Esophagus (tissue), 2 donors: ENCODE measurements around the gene TBL1X. TPM values are rescaled to one million over a fixed set of nuclear protein-coding genes. Genes with fewer than 3 reads are reported as not detected.

Experiments
- H3K27ac ChIP-seq, 2 donors: one replicate each; pipeline ENCODE4 v1.5.1; 2013; ENCODE audit warnings: low read depth in 2 of 2, mild to moderate bottlenecking in 2 of 2, inconsistent platforms in 1 of 2, low read length in 1 of 2, moderate library complexity in 1 of 2
- H3K27me3 ChIP-seq, 2 donors: one replicate each; pipeline ENCODE4 v1.6.1; 2013; ENCODE audit warnings: low read length in 2 of 2, control low read depth in 1 of 2, mild to moderate bottlenecking in 1 of 2; ENCODE audit not compliant: insufficient read depth in 2 of 2, control insufficient read depth in 1 of 2
- H3K36me3 ChIP-seq, 2 donors: one replicate each; pipeline ENCODE4 v1.6.1; 2013; ENCODE audit warnings: low read length in 1 of 2; ENCODE audit not compliant: control insufficient read depth in 2 of 2, insufficient read depth in 2 of 2
- H3K4me1 ChIP-seq, 2 donors: one replicate each; pipeline ENCODE4 v1.6.1; 2013; ENCODE audit warnings: low read length in 1 of 2; ENCODE audit not compliant: control insufficient read depth in 2 of 2, insufficient read depth in 2 of 2
- H3K4me3 ChIP-seq, 2 donors: one replicate each; pipeline ENCODE4 v1.5.1; 2013; ENCODE audit warnings: low read length in 2 of 2, mild to moderate bottlenecking in 2 of 2, low read depth in 1 of 2, moderate library complexity in 1 of 2
- H3K9me3 ChIP-seq, 2 donors: one replicate each; pipeline ENCODE4 v1.6.1; 2013; ENCODE audit warnings: mild to moderate bottlenecking in 2 of 2, low read depth in 1 of 2, low read length in 1 of 2, moderate library complexity in 1 of 2; ENCODE audit not compliant: control insufficient read depth in 2 of 2, insufficient read depth in 1 of 2
- WGBS, 2 donors: extraction: QIAGEN DNeasy Blood & Tissue Kit; methylation state at CpG; one replicate each; pipeline ENCODE4 v1.1.7; 2013; 5-methylcytosine and 5-hydroxymethylcytosine counted together
- polyA plus RNA-seq, 2 donors: library from polyadenylated mRNA; stranded (reverse); fragments of 200-250 nt; gene quantifications; one replicate each; pipeline ENCODE4 v1.2.3, GENCODE V29; 2013
- donor health status: healthy with polysubstance abuse.
- donor health status: Bipolar disorder and iron deficiency.

Gene TBL1X
- polyA plus RNA-seq, 2 donors, result 3.7 to 5.8 TPM

DNA sequence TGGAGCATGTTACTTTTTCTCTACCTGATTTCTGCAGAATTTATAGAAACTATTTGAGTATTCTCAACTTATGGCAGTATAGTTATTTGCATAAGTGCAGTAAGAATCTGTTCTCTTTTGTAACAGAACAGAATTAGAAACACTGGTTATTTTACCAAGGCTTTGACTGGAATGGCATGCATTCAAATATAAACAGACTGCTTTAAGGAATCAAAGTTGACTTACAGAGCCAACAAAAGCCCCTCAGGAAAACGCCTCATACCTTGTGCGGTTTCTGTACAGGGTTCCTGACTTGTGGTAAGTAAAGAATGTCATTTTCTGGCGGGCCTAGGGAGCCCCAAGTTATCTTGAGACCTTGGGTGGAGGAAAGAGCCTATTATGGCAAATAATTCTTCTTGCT is 203.7 kb downstream of the TBL1X start:
- WGBS, 2 donors, result 31 to 41% methylated on average over 3 of the region's 3 CpGs
- Histone ChIP-seq H3K36me3 (no peaks in the 10 kb centered on the region), H3K9me3 (no peaks in the 10 kb centered on the region), H3K27ac (no peak overlapping the region), H3K4me1 (no peaks in the 10 kb centered on the region), H3K27me3 (no peaks in the 10 kb centered on the region), H3K4me3 (no peak overlapping the region)

GRCh38 chrX:9670136-9670814 is 205.4 kb downstream of the TBL1X start:
- H3K27me3 ChIP-seq, result no peaks in the 10 kb centered on the region
- no peaks in the 10 kb centered on the region for H3K9me3 ChIP-seq
- no peaks in the 10 kb centered on the region for H3K36me3 ChIP-seq
- H3K27ac ChIP-seq, result no peak overlapping the region
- no peak overlapping the region for H3K4me3 ChIP-seq
- 78 to 80% methylated on average over 8 of the region's 8 CpGs for WGBS, 2 donors
- H3K4me1 ChIP-seq, result no peaks in the 10 kb centered on the region

DNA sequence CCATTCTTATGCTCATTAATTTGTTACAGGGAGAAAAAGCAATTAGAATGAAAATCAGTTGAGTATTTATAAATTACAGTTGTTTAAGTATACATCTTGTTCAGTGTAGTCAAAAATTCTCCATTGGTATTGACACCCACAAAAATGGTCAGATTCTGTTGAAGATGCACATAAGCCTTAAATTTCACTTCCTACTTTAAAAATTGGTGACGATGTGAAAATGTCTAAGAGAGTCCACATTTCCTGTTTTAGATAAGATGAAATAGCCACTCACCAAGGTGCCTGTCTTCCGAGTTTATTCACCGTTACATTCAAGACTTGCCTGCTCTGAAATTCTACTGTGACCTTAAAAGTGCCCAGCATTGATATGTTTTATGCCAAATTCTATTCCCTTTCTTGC is 207.1 kb downstream of the TBL1X start:
- Histone ChIP-seq H3K27me3 (no peaks in the 10 kb centered on the region), H3K36me3 (no peaks in the 10 kb centered on the region), H3K4me3 (no peak overlapping the region), H3K4me1 (peaks cover 0 to 2% of the 10 kb centered on the region in 2 donors), H3K27ac (no peak overlapping the region), H3K9me3 (no peaks in the 10 kb centered on the region)
- 85 to 91% methylated on average over 3 of the region's 3 CpGs for WGBS, 2 donors

- Histone ChIP-seq H3K27me3 (no peaks in the 10 kb centered on the region), H3K27ac (no peak overlapping the region), H3K4me3 (no peak overlapping the region), H3K36me3 (no peaks in the 10 kb centered on the region), H3K9me3 (no peaks in the 10 kb centered on the region), H3K4me1 (peaks cover 0 to 2% of the 10 kb centered on the region in 2 donors)
- 72 to 79% methylated on average over 13 of the region's 13 CpGs for WGBS, 2 donors
These were observed 211.4 kb downstream of the TBL1X start for GRCh38 chrX:9676306-9676705.

DNA sequence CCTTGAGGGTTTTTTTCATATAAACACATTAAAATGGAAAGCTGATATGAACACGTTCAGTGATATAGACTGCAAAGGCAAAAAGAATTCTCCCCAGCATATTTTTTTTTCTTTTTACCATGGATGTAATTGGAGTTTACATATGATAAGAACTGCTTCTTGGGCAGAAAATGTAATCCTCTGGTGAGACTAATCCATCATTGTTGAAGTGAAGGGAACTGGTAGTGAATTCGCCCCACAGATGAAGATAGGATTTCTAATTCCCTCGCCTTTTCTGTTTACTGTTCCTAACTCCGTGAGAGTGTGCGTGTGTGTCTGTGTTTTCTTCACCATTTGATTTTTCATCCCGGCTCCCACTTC is 211.9 kb downstream of the TBL1X start:
- WGBS, 2 donors, result 67 to 81% methylated on average over 6 of the region's 6 CpGs
- H3K27ac ChIP-seq, result peak overlapping the region; percentile 37 to 72
- no peaks in the 10 kb centered on the region for H3K27me3 ChIP-seq

DNA sequence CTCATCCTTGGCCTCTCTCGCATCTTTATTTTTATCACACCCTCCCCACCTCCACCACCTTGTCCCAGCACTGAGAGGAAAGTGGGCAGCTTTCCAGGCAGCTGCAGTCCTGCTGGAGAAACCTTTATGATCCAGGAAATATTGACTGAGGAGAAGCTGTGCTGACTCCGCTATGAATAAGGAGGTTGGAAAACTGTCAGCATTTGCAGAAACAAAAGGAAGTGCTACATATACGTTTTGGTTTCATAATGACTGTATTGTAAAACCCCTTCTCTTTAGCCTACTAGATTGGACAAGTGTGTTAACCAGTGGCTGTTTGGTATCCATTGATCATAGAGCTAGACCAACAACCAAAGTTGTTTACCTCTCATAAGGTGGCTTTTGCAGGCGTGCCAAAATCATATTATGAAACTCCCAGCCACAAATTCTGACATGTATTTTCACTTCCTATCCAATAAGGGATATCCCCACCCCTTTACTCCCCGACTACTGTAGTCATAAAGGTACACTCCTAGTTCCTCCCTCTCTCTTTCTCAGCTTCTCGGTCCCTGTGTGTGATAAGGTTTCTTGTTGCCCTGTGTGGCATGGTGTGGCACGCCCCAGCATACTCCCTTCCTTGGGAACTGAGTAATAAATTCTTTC is 212.4 kb downstream of the TBL1X start:
- Histone ChIP-seq H3K9me3 (no peaks in the 10 kb centered on the region), H3K4me1 (peaks cover 0 to 2% of the 10 kb centered on the region in 2 donors), H3K27ac (peak overlapping the region; percentile 37 to 72), H3K27me3 (no peaks in the 10 kb centered on the region), H3K36me3 (no peaks in the 10 kb centered on the region), H3K4me3 (peak overlapping the region in 1 of 2 donors; percentile 18)
- 33 to 51% methylated on average over 7 of the region's 7 CpGs for WGBS, 2 donors

More for the DNA sequence above, 211.9 kb downstream of the TBL1X start:
- Histone ChIP-seq H3K4me1 (peaks cover 0 to 2% of the 10 kb centered on the region in 2 donors), H3K4me3 (peak overlapping the region in 1 of 2 donors; percentile 18), H3K9me3 (no peaks in the 10 kb centered on the region), H3K36me3 (no peaks in the 10 kb centered on the region)

GRCh38 chrX:9678215-9678965 is 213.5 kb downstream of the TBL1X start:
- H3K4me1 ChIP-seq, result peaks cover 0 to 2% of the 10 kb centered on the region in 2 donors
- H3K4me3 ChIP-seq, result no peak overlapping the region
- 86 to 92% methylated on average over 3 of the region's 3 CpGs for WGBS, 2 donors
- no peaks in the 10 kb centered on the region for H3K36me3 ChIP-seq
- H3K27ac ChIP-seq, result no peak overlapping the region
- no peaks in the 10 kb centered on the region for H3K27me3 ChIP-seq
- H3K9me3 ChIP-seq, result no peaks in the 10 kb centered on the region

- no peaks in the 10 kb centered on the region for H3K9me3 ChIP-seq
- no peak overlapping the region for H3K27ac ChIP-seq
- no peak overlapping the region for H3K4me3 ChIP-seq
- peaks cover 0 to 2% of the 10 kb centered on the region in 2 donors for H3K4me1 ChIP-seq
- H3K27me3 ChIP-seq, result no peaks in the 10 kb centered on the region
- no peaks in the 10 kb centered on the region for H3K36me3 ChIP-seq
- 84 to 92% methylated on average over 9 of the region's 9 CpGs for WGBS, 2 donors
These were observed 216.2 kb downstream of the TBL1X start for GRCh38 chrX:9681011-9681410.

GRCh38 chrX:9681422-9681821 is 216.6 kb downstream of the TBL1X start:
- Histone ChIP-seq H3K9me3 (no peaks in the 10 kb centered on the region), H3K36me3 (no peaks in the 10 kb centered on the region), H3K4me1 (no peaks in the 10 kb centered on the region), H3K27ac (no peak overlapping the region), H3K4me3 (no peak overlapping the region), H3K27me3 (no peaks in the 10 kb centered on the region)
- WGBS, 2 donors, result 65 to 76% methylated on average over 4 of the region's 4 CpGs
